Caco-2 (cell line): ENCODE results near the gene CARD11. TPM values are rescaled to one million over a fixed set of nuclear protein-coding genes. Genes with fewer than 3 reads are reported as not detected.

Experiments
- BruUV-seq: library from RNA; stranded (reverse); fragments of 400-500 nt; replicated peaks from 2 replicates; lab custom pipeline; 2021; lab: Mats Ljungman, UMichigan
- CTCF ChIA-PET: fragments of 300-600 bp; sonication (Branson Sonifier 250); formaldehyde crosslinking; loops from one replicate; lab custom pipeline; 2022; ENCODE audit warnings: antibody characterized with exemption; lab: Charles Lee
- POLR2A ChIA-PET: fragments of 300-600 bp; sonication (Branson Sonifier 250); formaldehyde crosslinking; loops from one replicate; lab custom pipeline; 2022; ENCODE audit warnings: antibody characterized with exemption; lab: Charles Lee
- DNase-seq, 2 experiments: peaks; one replicate each; pipeline versions ENCODE4 v3.0.0 to v3.0.0-alpha.2; 2020 to 2022
- H3K27me3 ChIP-seq: replicated peaks from 2 replicates; pipeline ENCODE4 v1.6.0; 2011; ENCODE audit warnings: low read length; ENCODE audit not compliant: control insufficient read depth, insufficient read depth
- H3K36me3 ChIP-seq: 2 replicates; pipeline ENCODE4 v1.5.1; 2011; ENCODE audit warnings: low read length; ENCODE audit not compliant: control insufficient read depth, insufficient read depth
- H3K4me1 ChIP-seq: fragments of 250-450 bp; sonication (Bioruptor Pico); 2 replicates; pipeline ENCODE4 v1.5.1; 2020; ENCODE audit warnings: mild to moderate bottlenecking
- H3K4me3 ChIP-seq: 2 replicates; pipeline ENCODE4 v1.5.1; 2011; ENCODE audit warnings: low read depth, mild to moderate bottlenecking, control low read depth, low read length
- H3K9me3 ChIP-seq: fragments of 250-450 bp; sonication (Bioruptor Pico); 2 replicates; pipeline ENCODE4 v1.5.1; 2020; ENCODE audit warnings: mild to moderate bottlenecking, moderate library complexity
- H3K27ac Mint-ChIP-seq: one replicate; pipeline ENCODE4 v1.8.0; 2022; ENCODE audit warnings: mixed read lengths; ENCODE audit not compliant: unreplicated experiment
- H3K27me3 Mint-ChIP-seq: one replicate; pipeline ENCODE4 v1.8.0; 2022; ENCODE audit warnings: mixed read lengths; ENCODE audit not compliant: insufficient read depth, unreplicated experiment
- H3K36me3 Mint-ChIP-seq: one replicate; pipeline ENCODE4 v1.8.0; 2022; ENCODE audit warnings: mild to moderate bottlenecking, mixed read lengths; ENCODE audit not compliant: insufficient read depth, unreplicated experiment
- H3K4me1 Mint-ChIP-seq: one replicate; pipeline ENCODE4 v1.8.0; 2022; ENCODE audit warnings: low read depth, mixed read lengths; ENCODE audit not compliant: unreplicated experiment
- H3K4me3 Mint-ChIP-seq: one replicate; pipeline ENCODE4 v1.8.0; 2022; ENCODE audit warnings: mild to moderate bottlenecking, moderate library complexity, mixed read lengths; ENCODE audit not compliant: unreplicated experiment
- H3K9me3 Mint-ChIP-seq: one replicate; pipeline ENCODE4 v1.8.0; 2022; ENCODE audit warnings: mixed read lengths; ENCODE audit not compliant: unreplicated experiment
- intact Hi-C: fragments of 100-400 bp; cut with micrococcal nuclease; formaldehyde crosslinking; loops from one replicate; pipeline ENCODE4 v1.10.0; 2022; ENCODE audit not compliant: unreplicated experiment
- total RNA-seq: library from RNA; stranded (reverse); gene quantifications from 2 replicates; pipeline ENCODE4 v1.2.3, GENCODE V29; 2022
- TF ChIP-seq, protein P1 (sequence below), 2 experiments: fragments of 200-600 bp in 1 of 2; IDR thresholded peaks; 1 replicate in 1 of 2; 2 replicates in 1 of 2; pipeline versions ENCODE4 v1.5.1 to v1.8.0; 2011 to 2022; ENCODE audit warnings: antibody characterized with exemption in 1 of 2, control low read depth in 1 of 2, inconsistent platforms in 1 of 2, low read depth in 1 of 2, low read length in 1 of 2, mild to moderate bottlenecking in 1 of 2, moderate library complexity in 1 of 2; ENCODE audit not compliant: insufficient read depth in 1 of 2, severe bottlenecking in 1 of 2, unreplicated experiment in 1 of 2

CARD11 gene
- total RNA-seq, 1 experiment from 2014 or later, result 5.4 TPM

DNA sequence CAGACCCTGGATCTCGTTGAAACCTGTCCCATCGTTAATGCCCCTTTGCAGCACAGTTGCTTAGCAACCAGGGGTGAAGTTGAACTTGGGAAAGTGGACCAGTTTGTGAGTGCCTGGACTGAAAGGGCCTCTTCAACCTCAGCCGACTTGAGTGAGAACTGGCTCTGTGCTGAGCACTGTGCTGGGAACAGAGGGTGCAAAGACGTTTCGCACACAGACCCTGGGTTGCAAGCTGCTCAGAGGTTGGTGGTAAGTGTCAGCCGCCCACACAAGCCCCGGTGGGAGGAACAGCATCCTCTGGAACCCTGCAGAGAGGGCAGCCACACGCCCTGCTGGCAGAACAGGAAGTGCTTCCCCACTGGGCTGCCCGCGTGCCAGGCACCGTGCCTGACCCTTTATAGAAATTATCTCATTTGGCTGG lies 89.2 kb downstream of the CARD11 start:
- ChIA-PET POLR2A (no interaction called here), CTCF (no interaction called here)
- no peaks in the 10 kb centered on the region for H3K9me3 ChIP-seq
- H3K36me3 ChIP-seq, result no peaks in the 10 kb centered on the region
- no peak for DNase-seq
- no TSS peak for BruUV-seq
- Mint-ChIP-seq H3K27ac (no peak overlapping the region), H3K27me3 (no peaks in the 10 kb centered on the region), H3K4me3 (no peak overlapping the region), H3K4me1 (no peaks in the 10 kb centered on the region), H3K9me3 (peaks cover 27% of the 10 kb centered on the region), H3K36me3 (no peaks in the 10 kb centered on the region)
- no peaks in the 10 kb centered on the region for H3K4me1 ChIP-seq
- no peak overlapping the region for H3K4me3 ChIP-seq
- intact Hi-C loops, result no loop called here
- H3K27me3 ChIP-seq, result no peaks in the 10 kb centered on the region
- TF ChIP-seq, protein P1, sequence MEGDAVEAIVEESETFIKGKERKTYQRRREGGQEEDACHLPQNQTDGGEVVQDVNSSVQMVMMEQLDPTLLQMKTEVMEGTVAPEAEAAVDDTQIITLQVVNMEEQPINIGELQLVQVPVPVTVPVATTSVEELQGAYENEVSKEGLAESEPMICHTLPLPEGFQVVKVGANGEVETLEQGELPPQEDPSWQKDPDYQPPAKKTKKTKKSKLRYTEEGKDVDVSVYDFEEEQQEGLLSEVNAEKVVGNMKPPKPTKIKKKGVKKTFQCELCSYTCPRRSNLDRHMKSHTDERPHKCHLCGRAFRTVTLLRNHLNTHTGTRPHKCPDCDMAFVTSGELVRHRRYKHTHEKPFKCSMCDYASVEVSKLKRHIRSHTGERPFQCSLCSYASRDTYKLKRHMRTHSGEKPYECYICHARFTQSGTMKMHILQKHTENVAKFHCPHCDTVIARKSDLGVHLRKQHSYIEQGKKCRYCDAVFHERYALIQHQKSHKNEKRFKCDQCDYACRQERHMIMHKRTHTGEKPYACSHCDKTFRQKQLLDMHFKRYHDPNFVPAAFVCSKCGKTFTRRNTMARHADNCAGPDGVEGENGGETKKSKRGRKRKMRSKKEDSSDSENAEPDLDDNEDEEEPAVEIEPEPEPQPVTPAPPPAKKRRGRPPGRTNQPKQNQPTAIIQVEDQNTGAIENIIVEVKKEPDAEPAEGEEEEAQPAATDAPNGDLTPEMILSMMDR (IDR thresholded peaks at IDR 0.05; ENCODE audit: insufficient read depth in 1 of 2, low read depth in 1 of 2, low read length in 1 of 2, severe bottlenecking in 1 of 2, unreplicated experiment in 1 of 2), result no peak

DNA sequence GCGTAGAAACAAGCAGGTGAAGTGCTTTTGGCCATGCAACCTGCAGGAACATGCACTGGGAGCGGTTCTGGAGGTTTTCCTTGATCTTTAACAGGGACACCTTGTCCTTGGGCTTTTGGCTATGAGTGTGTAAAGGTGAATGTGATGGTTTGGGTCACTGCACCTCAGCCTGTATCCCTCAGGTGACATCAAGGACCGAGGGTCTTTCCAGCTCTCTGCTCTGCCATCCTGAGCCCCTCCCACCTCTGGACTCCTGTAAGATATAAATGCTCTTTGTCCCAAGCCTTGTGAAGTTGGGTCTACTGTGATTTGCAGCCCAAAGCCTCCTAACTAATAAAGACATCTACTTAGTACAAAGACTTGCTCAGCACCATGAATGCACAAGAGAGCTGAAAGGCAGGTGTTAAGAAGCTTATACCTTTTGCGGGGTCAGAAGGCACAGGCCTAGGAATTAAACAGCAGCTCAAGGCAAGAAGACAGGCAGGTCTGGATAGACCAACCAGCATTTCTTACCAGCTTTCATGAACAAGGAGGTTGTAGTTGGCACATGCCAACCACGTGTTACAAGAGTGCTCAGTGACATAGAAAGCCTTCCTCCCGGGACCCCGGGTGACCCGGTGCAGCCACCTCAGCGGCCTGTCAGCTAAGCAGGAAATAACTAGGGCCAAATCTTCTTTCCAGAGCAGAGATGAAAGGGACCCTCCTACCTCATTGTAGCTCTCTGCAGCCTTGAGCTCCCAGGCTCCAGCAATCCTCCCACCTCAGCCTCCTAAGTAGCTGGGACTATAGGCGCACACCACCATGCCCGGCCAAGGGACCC lies 89.9 kb downstream of the CARD11 start:
- POLR2A ChIA-PET, result no interaction called here
- no peaks in the 10 kb centered on the region for H3K27me3 Mint-ChIP-seq
- BruUV-seq, result no TSS peak
- no peaks in the 10 kb centered on the region for H3K4me1 ChIP-seq
- no peaks in the 10 kb centered on the region for H3K27me3 ChIP-seq
- H3K4me1 Mint-ChIP-seq, result no peaks in the 10 kb centered on the region
- H3K4me3 ChIP-seq, result no peak overlapping the region
- DNase-seq, result no peak
- CTCF ChIA-PET, result no interaction called here
- H3K9me3 Mint-ChIP-seq, result peaks cover 27% of the 10 kb centered on the region
- TF ChIP-seq, protein P1 (IDR thresholded peaks at IDR 0.05; ENCODE audit: insufficient read depth in 1 of 2, low read depth in 1 of 2, low read length in 1 of 2, severe bottlenecking in 1 of 2, unreplicated experiment in 1 of 2), result no peak
- intact Hi-C loops, result no loop called here
- no peak overlapping the region for H3K4me3 Mint-ChIP-seq
- no peak overlapping the region for H3K27ac Mint-ChIP-seq
- no peaks in the 10 kb centered on the region for H3K9me3 ChIP-seq
- H3K36me3 ChIP-seq, result no peaks in the 10 kb centered on the region
- no peaks in the 10 kb centered on the region for H3K36me3 Mint-ChIP-seq

GRCh38 chr7:2953099-2953498 lies 90.6 kb downstream of the CARD11 start:
- H3K27ac Mint-ChIP-seq, result no peak overlapping the region
- peaks cover 3% of the 10 kb centered on the region for H3K27me3 Mint-ChIP-seq
- intact Hi-C loops, result no loop called here
- POLR2A ChIA-PET, result no interaction called here
- Histone ChIP-seq H3K27me3 (no peaks in the 10 kb centered on the region), H3K9me3 (no peaks in the 10 kb centered on the region), H3K36me3 (no peaks in the 10 kb centered on the region), H3K4me1 (no peaks in the 10 kb centered on the region), H3K4me3 (no peak overlapping the region)
- H3K9me3 Mint-ChIP-seq, result peaks cover 27% of the 10 kb centered on the region
- CTCF ChIA-PET, result no interaction called here
- no TSS peak for BruUV-seq
- TF ChIP-seq, protein P1 (IDR thresholded peaks at IDR 0.05; ENCODE audit: insufficient read depth in 1 of 2, low read depth in 1 of 2, low read length in 1 of 2, severe bottlenecking in 1 of 2, unreplicated experiment in 1 of 2), result no peak
- DNase-seq, result no peak
- no peak overlapping the region for H3K4me3 Mint-ChIP-seq
- no peaks in the 10 kb centered on the region for H3K36me3 Mint-ChIP-seq
- no peaks in the 10 kb centered on the region for H3K4me1 Mint-ChIP-seq
